H1 (cell line): Measurements from ENCODE around the gene ANO2. TPM values are rescaled to one million over a fixed set of nuclear protein-coding genes. Genes with fewer than 3 reads are reported as not detected.

Experiments
- CTCF ChIA-PET: fragments of 300-600 bp; sonication (Branson Sonifier 250); formaldehyde crosslinking; loops from one replicate; lab custom pipeline; 2021; ENCODE audit not compliant: partially characterized antibody; lab: Charles Lee
- POLR2A ChIA-PET: fragments of 300-600 bp; sonication (Branson Sonifier 250); formaldehyde crosslinking; loops from one replicate; lab custom pipeline; 2021; ENCODE audit warnings: inconsistent platforms; ENCODE audit not compliant: partially characterized antibody; lab: Charles Lee
- DNase-seq, 2 experiments: peaks; one replicate each; pipeline versions ENCODE4 v3.0.0 to v3.0.0-alpha.2; 2010 to 2022; ENCODE audit warnings: low spot score in 2 of 2, low read depth in 1 of 2, mixed read lengths in 1 of 2
- FAIRE-seq: peaks from 2 replicates; lab custom pipeline; 2011; peaks lifted over from hg19 to GRCh38; lab: Jason Lieb, UNC
- H2AFZ ChIP-seq: 2 replicates; pipeline ENCODE4 v1.8.1; 2012; ENCODE audit warnings: low read length, inconsistent platforms
- H2AK5ac ChIP-seq: 2 replicates; pipeline ENCODE4 v1.6.1; 2013; ENCODE audit warnings: low read depth, low read length
- H2BK120ac ChIP-seq: replicated peaks from 2 replicates; pipeline ENCODE3; 2013; ENCODE audit warnings: low read depth, low read length, inconsistent platforms
- H2BK12ac ChIP-seq: 2 replicates; pipeline ENCODE4 v1.6.1; 2013; ENCODE audit warnings: low read depth, low read length
- H2BK15ac ChIP-seq: 2 replicates; pipeline ENCODE4 v1.6.1; 2013; ENCODE audit warnings: low read length
- H2BK20ac ChIP-seq: 2 replicates; pipeline ENCODE4 v1.6.1; 2013; ENCODE audit warnings: low read length
- H2BK5ac ChIP-seq: 2 replicates; pipeline ENCODE4 v1.6.1; 2013; ENCODE audit warnings: low read depth, low read length
- H3K14ac ChIP-seq: 2 replicates; pipeline ENCODE4 v1.6.1; 2013; ENCODE audit warnings: inconsistent platforms; ENCODE audit not compliant: insufficient read length
- H3K18ac ChIP-seq: 2 replicates; pipeline ENCODE4 v1.6.1; 2013; ENCODE audit warnings: low read length; ENCODE audit errors: extremely low read depth
- H3K23ac ChIP-seq: 2 replicates; pipeline ENCODE4 v1.6.1; 2013; ENCODE audit warnings: inconsistent platforms; ENCODE audit not compliant: insufficient read length
- H3K23me2 ChIP-seq: 2 replicates; pipeline ENCODE4 v1.6.1; 2013; ENCODE audit warnings: low read depth, low read length
- H3K27ac ChIP-seq: 2 replicates; pipeline ENCODE4 v1.6.1; 2011; ENCODE audit warnings: low read depth, low read length, inconsistent platforms
- H3K27me3 ChIP-seq, 4 experiments: replicated peaks in 1 of 4; 1 replicate in 1 of 4; 2 replicates in 3 of 4; pipeline versions ENCODE4 v1.6.1 to v1.8.1; 2011 to 2013; ENCODE audit warnings: low read length in 3 of 4, mild to moderate bottlenecking in 3 of 4, inconsistent platforms in 2 of 4, mixed read lengths in 2 of 4, moderate library complexity in 1 of 4; ENCODE audit not compliant: control insufficient read depth in 3 of 4, insufficient read depth in 3 of 4; ENCODE audit errors: extremely low read depth in 1 of 4
- H3K36me3 ChIP-seq, 4 experiments: 2 replicates each; pipeline versions ENCODE4 v1.6.1 to v1.8.1; 2011 to 2013; ENCODE audit warnings: mild to moderate bottlenecking in 4 of 4, low read length in 3 of 4, moderate library complexity in 2 of 4, control low read depth in 1 of 4, inconsistent platforms in 1 of 4; ENCODE audit not compliant: insufficient read depth in 4 of 4, control insufficient read depth in 2 of 4
- H3K4ac ChIP-seq: replicated peaks from 2 replicates; pipeline ENCODE3; 2013; ENCODE audit warnings: low read length, low read depth, mixed read lengths, inconsistent platforms; ENCODE audit not compliant: insufficient read length
- H3K4me1 ChIP-seq, 4 experiments: replicated peaks in 1 of 4; 1 replicate in 1 of 4; 2 replicates in 3 of 4; pipeline versions ENCODE4 v1.6.1 to v1.8.1; 2011 to 2013; ENCODE audit warnings: low read length in 3 of 4, inconsistent platforms in 2 of 4, mixed read lengths in 1 of 4; ENCODE audit not compliant: insufficient read depth in 4 of 4, control insufficient read depth in 3 of 4
- H3K4me2 ChIP-seq, 2 experiments: 2 replicates each; pipeline versions ENCODE4 v1.6.1 to v1.8.1; 2011 to 2013; ENCODE audit warnings: low read depth in 2 of 2, low read length in 2 of 2, control low read depth in 1 of 2, inconsistent platforms in 1 of 2, mild to moderate bottlenecking in 1 of 2; ENCODE audit not compliant: insufficient read depth in 1 of 2
- H3K4me3 ChIP-seq, 4 experiments: fragments of 200-600, 300-600 bp in 1 of 4; sonication (generic), shearing (Covaris generic), sonication (Bioruptor Twin) in 1 of 4; 2 replicates each; pipeline versions ENCODE4 v1.5.1 to v1.8.1; 2011 to 2016; ENCODE audit warnings: low read length in 4 of 4, low read depth in 3 of 4, control low read depth in 2 of 4, inconsistent platforms in 2 of 4, mild to moderate bottlenecking in 2 of 4, mixed read lengths in 1 of 4, moderate library complexity in 1 of 4; ENCODE audit not compliant: insufficient read depth in 2 of 4; ENCODE audit errors: extremely low read depth in 1 of 4
- H3K56ac ChIP-seq: replicated peaks from 2 replicates; pipeline ENCODE3; 2013; ENCODE audit warnings: low read depth, mild to moderate bottlenecking, mixed read lengths, low read length, inconsistent platforms; ENCODE audit not compliant: insufficient read length
- H3K79me1 ChIP-seq: 2 replicates; pipeline ENCODE4 v1.6.1; 2013; ENCODE audit warnings: low read depth, low read length, control low read depth
- H3K79me2 ChIP-seq, 2 experiments: 2 replicates each; pipeline versions ENCODE4 v1.6.1 to v1.8.1; 2012 to 2013; ENCODE audit warnings: low read length in 2 of 2, mild to moderate bottlenecking in 2 of 2, inconsistent platforms in 1 of 2; ENCODE audit not compliant: insufficient read depth in 2 of 2, control insufficient read depth in 1 of 2
- H3K9ac ChIP-seq, 4 experiments: replicated peaks in 1 of 4; 1 replicate in 1 of 4; 2 replicates in 3 of 4; pipeline versions ENCODE4 v1.6.1 to v1.8.1; 2011 to 2013; ENCODE audit warnings: low read depth in 3 of 4, low read length in 3 of 4, control low read depth in 2 of 4, mild to moderate bottlenecking in 2 of 4, moderate library complexity in 2 of 4, inconsistent platforms in 1 of 4; ENCODE audit errors: extremely low read depth in 1 of 4
- H3K9me3 ChIP-seq, 2 experiments: 2 replicates each; pipeline versions ENCODE4 v1.6.1 to v1.8.1; 2012 to 2013; ENCODE audit warnings: mild to moderate bottlenecking in 2 of 2, moderate library complexity in 2 of 2, control low read depth in 1 of 2, inconsistent platforms in 1 of 2, low read depth in 1 of 2, low read length in 1 of 2, mixed read lengths in 1 of 2; ENCODE audit not compliant: insufficient read depth in 2 of 2
- H4K20me1 ChIP-seq, 2 experiments: replicated peaks in 1 of 2; 2 replicates each; pipeline versions ENCODE3 to v1.8.1; 2011 to 2013; ENCODE audit warnings: inconsistent platforms in 2 of 2, low read length in 2 of 2, mild to moderate bottlenecking in 1 of 2; ENCODE audit not compliant: insufficient read depth in 2 of 2, control insufficient read depth in 1 of 2
- H4K5ac ChIP-seq: 2 replicates; pipeline ENCODE4 v1.6.1; 2013; ENCODE audit warnings: low read length, low read depth, mixed read lengths, inconsistent platforms; ENCODE audit not compliant: insufficient read length
- H4K8ac ChIP-seq: 2 replicates; pipeline ENCODE4 v1.8.0; 2013; ENCODE audit warnings: mild to moderate bottlenecking, moderate library complexity, low read length, inconsistent platforms; ENCODE audit not compliant: insufficient read depth; ENCODE audit errors: extremely low read depth
- H4K91ac ChIP-seq: replicated peaks from 2 replicates; pipeline ENCODE3; 2013; ENCODE audit warnings: low read length, mixed read lengths, inconsistent platforms; ENCODE audit not compliant: insufficient read length
- BACH1 ChIP-seq: IDR thresholded peaks from 2 replicates; pipeline ENCODE4 v1.6.1; 2012; ENCODE audit warnings: low read length, improper control_type of control experiment
- BRCA1 ChIP-seq: IDR thresholded peaks from 2 replicates; pipeline ENCODE4 v1.6.1; 2012; ENCODE audit warnings: low read depth, low read length, improper control_type of control experiment
- CHD1 ChIP-seq: IDR thresholded peaks from 2 replicates; pipeline ENCODE4 v1.6.1; 2012; ENCODE audit warnings: low read depth, low read length, improper control_type of control experiment
- CTCF ChIP-seq, 3 experiments: IDR thresholded peaks; 1 replicate in 2 of 3; 2 replicates in 1 of 3; pipeline versions ENCODE4 v1.5.1 to v1.6.1; 2011; ENCODE audit warnings: low read length in 3 of 3, mild to moderate bottlenecking in 3 of 3, inconsistent platforms in 2 of 3, low read depth in 1 of 3, moderate library complexity in 1 of 3; ENCODE audit not compliant: insufficient read depth in 1 of 3; ENCODE audit errors: control extremely low read depth in 1 of 3
- EZH2 ChIP-seq: fragments of 200-600 bp; sonication (generic); IDR thresholded peaks from 2 replicates; pipeline ENCODE4 v1.7.1; 2012; ENCODE audit warnings: low read depth, mild to moderate bottlenecking, moderate library complexity, low read length, inconsistent platforms; ENCODE audit not compliant: severe bottlenecking
- GTF2F1 ChIP-seq: IDR thresholded peaks from 2 replicates; pipeline ENCODE4 v1.6.1; 2012; ENCODE audit warnings: low read depth, low read length, improper control_type of control experiment, borderline replicate concordance
- KDM4A ChIP-seq: IDR thresholded peaks from one replicate; pipeline ENCODE4 v1.7.1; 2012; ENCODE audit warnings: low read depth, mild to moderate bottlenecking, moderate library complexity, low read length, inconsistent platforms; ENCODE audit not compliant: severe bottlenecking
- KDM5A ChIP-seq: fragments of 200-600 bp; IDR thresholded peaks from 2 replicates; pipeline ENCODE4 v1.7.1; 2012; ENCODE audit warnings: mild to moderate bottlenecking, low read length, inconsistent platforms, mixed read lengths
- NRF1 ChIP-seq: IDR thresholded peaks from 2 replicates; pipeline ENCODE4 v1.6.1; 2011; ENCODE audit warnings: mild to moderate bottlenecking, low read depth, low read length, improper control_type of control experiment
- RAD21 ChIP-seq, 2 experiments: IDR thresholded peaks in 1 of 2; conservative IDR thresholded peaks in 1 of 2; 2 replicates each; pipeline ENCODE4 v1.6.1; 2011; ENCODE audit warnings: low read depth in 2 of 2, low read length in 2 of 2, improper control_type of control experiment in 1 of 2, inconsistent platforms in 1 of 2, mild to moderate bottlenecking in 1 of 2, moderate library complexity in 1 of 2
- TAF1 ChIP-seq: IDR thresholded peaks from 2 replicates; pipeline ENCODE4 v1.6.1; 2011; ENCODE audit warnings: mild to moderate bottlenecking, low read depth, low read length
- YY1 ChIP-seq: IDR thresholded peaks from 2 replicates; pipeline ENCODE4 v1.6.1; 2011; ENCODE audit warnings: low read depth, mild to moderate bottlenecking, low read length
- WGBS, 2 experiments: shearing (Covaris generic) in 1 of 2; methylation state at CpG; one replicate each; pipeline versions ENCODE4 v1.1.6 to v1.1.7; 2013 to 2015; ENCODE audit warnings: low lambda C conversion rate in 2 of 2, mixed read lengths in 2 of 2, inconsistent platforms in 1 of 2, low coverage in 1 of 2, missing lambda C conversion rate in 1 of 2; ENCODE audit not compliant: insufficient replicate concordance in 2 of 2, insufficient coverage in 1 of 2, insufficient read length in 1 of 2; ENCODE audit errors: extremely low coverage in 1 of 2, missing lambda C conversion rate in 1 of 2; 5-methylcytosine and 5-hydroxymethylcytosine counted together
- polyA plus RNA-seq, 7 experiments: library from polyadenylated mRNA; depleted of rRNA in 3 of 7; stranded (reverse) in 5 of 7; unstranded in 2 of 7; fragments of >200 nt in 5 of 7; fragments of 200-250 nt in 2 of 7; gene quantifications; 1 replicate in 5 of 7; 2 replicates in 1 of 7; 4 replicates in 1 of 7; pipeline versions ENCODE4 v1.2.1 to v1.2.3, GENCODE V29; 2011 to 2013; ENCODE audit warnings: missing spikeins in 2 of 7, mixed read lengths in 2 of 7
- total RNA-seq: library from RNA; stranded (reverse); fragmentation: NEBNext Ultra II Directional; extraction: Animal tissue kit (Norgen Biotek cat#: 25700); gene quantifications from 2 replicates; pipeline ENCODE4 v1.2.1, GENCODE V29; 2021

Gene ANO2
- total and polyA plus RNA-seq, 2 of the 8 experiments (the other 6 are each of a cell fraction or from before 2014, with no cell fraction given), result 1.9 to 5.5 TPM

- Histone ChIP-seq H2BK15ac (no peak overlapping the region), H3K79me1 (no peaks in the 10 kb centered on the region), H4K8ac (no peak overlapping the region), H3K23me2 (no peaks in the 10 kb centered on the region; the same call in 1 of the 2 replicates), H3K27ac (no peak overlapping the region), H2BK20ac (no peak overlapping the region), H2BK120ac (no peak overlapping the region), H3K9me3 (no peaks in the 10 kb centered on the region), H3K4me2 (no peak overlapping the region), H4K5ac (no peak overlapping the region), H3K4ac (no peak overlapping the region), H3K14ac (no peak overlapping the region), H4K91ac (no peak overlapping the region), H2AK5ac (no peak overlapping the region), H2AFZ (no peak overlapping the region), H4K20me1 (no peaks in the 10 kb centered on the region), H2BK5ac (no peak overlapping the region), H3K56ac (no peak overlapping the region), H3K79me2 (no peaks in the 10 kb centered on the region), H3K36me3 (no peaks in the 10 kb centered on the region), H3K4me3 (no peak overlapping the region), H3K18ac (no peak overlapping the region), H3K23ac (no peak overlapping the region), H3K27me3 (no peaks in the 10 kb centered on the region), H3K4me1 (peaks cover 2 to 6% (median 4%) of the 10 kb centered on the region in 4 experiments; a peak in 6 of 7 replicates), H2BK12ac (no peak overlapping the region), H3K9ac (no peak overlapping the region)
- WGBS, 2 experiments, result 92% methylated on average over 5 of the region's 5 CpGs; no CpG with 5 or more reads in 1 of the 2 experiments
- DNase-seq (no peak), FAIRE-seq (no peak)
- CTCF ChIA-PET, result interaction anchor here (0.7 to 8.1 kb wide), 35 partner anchors 10 to 834 kb away, joined by 3 to 412 read pairs (median 5); no protein-coding TSS in a partner anchor
- POLR2A ChIA-PET, result interaction anchor here (1.8 to 2.7 kb wide), 2 partner anchors 47 to 51 kb away, joined by 5 to 21 read pairs; no protein-coding TSS in a partner anchor
- TF ChIP-seq CHD1 (no peak), BACH1 (no peak), KDM5A (no peak), GTF2F1 (no peak), KDM4A (no peak), BRCA1 (no peak), TAF1 (no peak), RAD21 (IDR thresholded peaks at IDR 0.05 in 1 of 2, conservative IDR thresholded peaks at IDR 0.05 in 1 of 2; ENCODE audit: low read depth in 2 of 2, low read length in 2 of 2) (no peak), YY1 (no peak), EZH2 (no peak), NRF1 (no peak), CTCF (IDR thresholded peaks at IDR 0.05; ENCODE audit: control extremely low read depth in 1 of 3, insufficient read depth in 1 of 3, low read depth in 1 of 3, low read length in 3 of 3) (no peak)
These were observed 42.5 kb upstream of the ANO2 start for GRCh38 chr12:5987573-5987972.
